GM12878 (cell line): ENCODE data around the gene OPN3. TPM values are rescaled to one million over a fixed set of nuclear protein-coding genes. Genes with fewer than 3 reads are reported as not detected.

Experiments
- ATAC-seq: fragments of 200-7000 bp; cut with Tn5 transposase; 3 replicates; pipeline ENCODE4 v1.9.1; 2020; ENCODE audit warnings: mild to moderate bottlenecking, moderate library complexity
- BruUV-seq: library from RNA; stranded (reverse); fragments of 400-500 nt; replicated peaks from 2 replicates; lab custom pipeline; 2021; lab: Mats Ljungman, UMichigan
- CTCF ChIA-PET: fragments of 300-600 bp; sonication (Branson Sonifier 250); formaldehyde crosslinking; extraction: SDS; loops from one replicate; lab custom pipeline; 2021; ENCODE audit warnings: inconsistent platforms; lab: Yijun Ruan, JAX
- POLR2A ChIA-PET: fragments of 350-600 bp; formaldehyde crosslinking; extraction: SDS; loops from one replicate; lab custom pipeline; 2021; ENCODE audit warnings: inconsistent platforms; lab: Charles Lee
- RAD21 ChIA-PET: fragments of 300-600 bp; sonication (Branson Sonifier 250); formaldehyde crosslinking; loops from one replicate; lab custom pipeline; 2023; ENCODE audit warnings: antibody characterized with exemption; ENCODE audit not compliant: unreplicated experiment; lab: Charles Lee
- SMC1A ChIA-PET: fragments of 300-600 bp; sonication (Branson Sonifier 250); formaldehyde crosslinking; loops from one replicate; lab custom pipeline; 2023; ENCODE audit not compliant: unreplicated experiment, uncharacterized antibody; lab: Charles Lee
- DNase-seq: peaks from one replicate; pipeline ENCODE4 v3.0.0-alpha.2; 2011; ENCODE audit warnings: low read depth, low spot score
- FAIRE-seq: peaks from 3 replicates; lab custom pipeline; 2011; peaks lifted over from hg19 to GRCh38; lab: Jason Lieb, UNC
- H2AFZ ChIP-seq: 2 replicates; pipeline ENCODE4 v1.6.0; 2011; ENCODE audit warnings: low read depth, low read length, control low read depth; ENCODE audit not compliant: control insufficient read depth
- H3K27ac ChIP-seq: 2 replicates; pipeline ENCODE4 v1.5.1; 2011; ENCODE audit warnings: control low read depth; ENCODE audit not compliant: control insufficient read depth, insufficient read depth
- H3K27me3 ChIP-seq, 2 experiments: replicated peaks in 1 of 2; 2 replicates each; pipeline versions ENCODE4 v1.6.0 to v1.6.1; 2011; ENCODE audit warnings: low read length in 1 of 2; ENCODE audit not compliant: control insufficient read depth in 2 of 2, insufficient read depth in 2 of 2
- H3K36me3 ChIP-seq, 2 experiments: 2 replicates each; pipeline ENCODE4 v1.5.1; 2011; ENCODE audit warnings: low read length in 1 of 2; ENCODE audit not compliant: control insufficient read depth in 2 of 2, insufficient read depth in 2 of 2
- H3K4me1 ChIP-seq: 2 replicates; pipeline ENCODE4 v1.6.1; 2011; ENCODE audit warnings: mild to moderate bottlenecking, low read length, moderate library complexity, mixed read lengths; ENCODE audit not compliant: control insufficient read depth, insufficient read depth
- H3K4me2 ChIP-seq: 2 replicates; pipeline ENCODE4 v1.6.0; 2011; ENCODE audit warnings: control low read depth; ENCODE audit not compliant: control insufficient read depth, insufficient read depth
- H3K4me3 ChIP-seq: fragments of 200-600 bp; sonication (generic); 2 replicates; pipeline ENCODE4 v1.5.1; 2016
- H3K79me2 ChIP-seq: 2 replicates; pipeline ENCODE4 v1.6.0; 2011; ENCODE audit warnings: low read length; ENCODE audit not compliant: control insufficient read depth, insufficient read depth
- H3K9ac ChIP-seq: 2 replicates; pipeline ENCODE4 v1.8.0; 2011; ENCODE audit warnings: low read length, control low read depth, mixed read lengths; ENCODE audit not compliant: control insufficient read depth, insufficient read depth
- H3K9me3 ChIP-seq: replicated peaks from 3 replicates; pipeline ENCODE4 v1.5.1; 2011; ENCODE audit warnings: mild to moderate bottlenecking, low read length; ENCODE audit not compliant: control insufficient read depth, insufficient read depth
- H4K20me1 ChIP-seq: 2 replicates; pipeline ENCODE4 v1.6.0; 2011; ENCODE audit not compliant: control insufficient read depth, insufficient read depth
- BCL3 ChIP-seq: IDR thresholded peaks from 2 replicates; pipeline ENCODE4 v1.6.1; 2011; ENCODE audit warnings: borderline replicate concordance, low read depth, mild to moderate bottlenecking, moderate library complexity, low read length; ENCODE audit not compliant: insufficient read depth, poor library complexity, severe bottlenecking
- CHD2 ChIP-seq: IDR thresholded peaks from 2 replicates; pipeline ENCODE4 v1.6.1; 2011; ENCODE audit warnings: low read depth, low read length, improper control_type of control experiment, borderline replicate concordance
- EGR1 ChIP-seq, 2 experiments: IDR thresholded peaks; 1 replicate in 1 of 2; 2 replicates in 1 of 2; pipeline ENCODE4 v1.6.1; 2011 to 2012; ENCODE audit warnings: low read depth in 2 of 2, low read length in 2 of 2, borderline replicate concordance in 1 of 2, mild to moderate bottlenecking in 1 of 2, moderate library complexity in 1 of 2
- FOXM1 ChIP-seq: IDR thresholded peaks from 2 replicates; pipeline ENCODE4 v1.6.1; 2012; ENCODE audit warnings: low read depth, mild to moderate bottlenecking, inconsistent platforms, low read length, moderate library complexity
- IRF4 ChIP-seq: IDR thresholded peaks from 2 replicates; pipeline ENCODE4 v1.6.1; 2011; ENCODE audit warnings: low read depth, low read length
- MTA2 ChIP-seq: fragments of 450-650 bp; IDR thresholded peaks from 2 replicates; pipeline ENCODE4 v1.6.1; 2016; ENCODE audit warnings: low read depth, mild to moderate bottlenecking, moderate library complexity
- NBN ChIP-seq: fragments of 450-650 bp; IDR thresholded peaks from 2 replicates; pipeline ENCODE4 v1.6.1; 2016
- PKNOX1 ChIP-seq: fragments of 450-650 bp; IDR thresholded peaks from 2 replicates; pipeline ENCODE4 v1.6.1; 2016; ENCODE audit warnings: mild to moderate bottlenecking
- RAD51 ChIP-seq: fragments of 450-650 bp; IDR thresholded peaks from 2 replicates; pipeline ENCODE4 v1.6.1; 2016; ENCODE audit warnings: moderate library complexity, mild to moderate bottlenecking, inconsistent platforms
- SMAD5 ChIP-seq: IDR thresholded peaks from 2 replicates; pipeline ENCODE4 v1.6.1; 2016; ENCODE audit warnings: antibody characterized with exemption, low read depth
- SPI1 ChIP-seq: IDR thresholded peaks from 2 replicates; pipeline ENCODE4 v1.6.1; 2011; ENCODE audit warnings: low read depth, mild to moderate bottlenecking, low read length, moderate library complexity, borderline replicate concordance; ENCODE audit not compliant: insufficient read depth
- SREBF1 ChIP-seq: IDR thresholded peaks from 2 replicates; pipeline ENCODE4 v1.6.1; 2012; ENCODE audit warnings: mild to moderate bottlenecking, low read length
- TCF12 ChIP-seq: IDR thresholded peaks from 2 replicates; pipeline ENCODE4 v1.6.1; 2011; ENCODE audit warnings: low read depth, mild to moderate bottlenecking, low read length
- ZBTB11 ChIP-seq: fragments of 450-650 bp; formaldehyde crosslinking; IDR thresholded peaks from 2 replicates; pipeline ENCODE4 v1.5.0; 2022; ENCODE audit warnings: mild to moderate bottlenecking, missing genetic modification characterization
- ZNF687 ChIP-seq: fragments of 450-650 bp; IDR thresholded peaks from 2 replicates; pipeline ENCODE4 v1.6.1; 2017; ENCODE audit warnings: mild to moderate bottlenecking, moderate library complexity
- WGBS: methylation state at CpG from one replicate; pipeline ENCODE4 v1.1.6; 2016; ENCODE audit warnings: low lambda C conversion rate; ENCODE audit not compliant: insufficient replicate concordance, insufficient coverage; ENCODE audit errors: missing lambda C conversion rate; 5-methylcytosine and 5-hydroxymethylcytosine counted together
- in situ Hi-C: fragments of 300-500 bp; cut with MboI; formaldehyde crosslinking; loops from 9 replicates; pipeline ENCODE4 v1.14.3; 2018; ENCODE audit warnings: mixed read lengths
- intact Hi-C: fragments of 100-400 bp; cut with micrococcal nuclease; formaldehyde crosslinking; loops from one replicate; pipeline ENCODE4 v1.14.2; 2022; ENCODE audit not compliant: unreplicated experiment
- polyA plus RNA-seq, 11 experiments: library from polyadenylated mRNA; depleted of rRNA in 4 of 11; unstranded in 6 of 11; stranded (reverse) in 5 of 11; fragments of >200 nt; fragmentation: Nextera tagmentation in 4 of 11; fragmentation: Illumina TruSeq in 1 of 11; extraction: Ambion mirVana in 4 of 11; extraction: Trizol in 1 of 11; gene quantifications; 1 replicate in 1 of 11; 2 replicates in 10 of 11; pipeline versions ENCODE4 v1.2.1 to v1.2.3, GENCODE V29; 2011 to 2016; ENCODE audit warnings: inconsistent platforms in 2 of 11, missing spikeins in 2 of 11, low read depth in 1 of 11
- total RNA-seq, 4 experiments: library from RNA; depleted of rRNA in 3 of 4; stranded (reverse); fragments of >200 nt in 3 of 4; fragmentation: Illumina TruSeq in 1 of 4; extraction: Trizol in 1 of 4; gene quantifications; 2 replicates each; pipeline versions ENCODE4 v1.2.1 to v1.2.3, GENCODE V29; 2013 to 2021

The OPN3 gene
- total and polyA plus RNA-seq, 10 of the 15 experiments (the other 5 are each of a cell fraction or from before 2014, with no cell fraction given): 0.26 to 12.2 (median 7.4) TPM

- Histone ChIP-seq H3K4me1 (no peaks in the 10 kb centered on the region), H4K20me1 (no peaks in the 10 kb centered on the region), H3K27ac (no peak within 1 kb of the TSS), H3K9me3 (no peaks in the 10 kb centered on the region), H3K9ac (no peak within 1 kb of the TSS), H2AFZ (no peak within 1 kb of the TSS), H3K79me2 (no peaks in the 10 kb centered on the region), H3K4me3 (no peak within 1 kb of the TSS), H3K27me3 (no peaks in the 10 kb centered on the region; a peak in 1 of 4 replicates), H3K4me2 (no peak within 1 kb of the TSS), H3K36me3 (no peaks in the 10 kb centered on the region)
- no TSS peak for BruUV-seq
- ATAC-seq: no peak
- POLR2A ChIA-PET: no interaction called here
- FAIRE-seq: no peak
- in situ Hi-C loops: no loop called here
- RAD21 ChIA-PET: no interaction called here
- SMC1A ChIA-PET: interaction anchor here (1.3 kb wide), 1 partner anchor 14 kb away, joined by 3 read pairs; no protein-coding TSS in a partner anchor
- intact Hi-C loops: no loop called here
- no peak for DNase-seq
- CTCF ChIA-PET: interaction anchor here (1.3 kb wide), 1 partner anchor 41 kb away, joined by 3 read pairs; no protein-coding TSS in a partner anchor
- 59% methylated on average over 4 of the region's 4 CpGs for WGBS
- no peak for TF ChIP-seq SPI1
- TF ChIP-seq MTA2: no peak
- TF ChIP-seq IRF4: no peak
- TF ChIP-seq RAD51: no peak
- TF ChIP-seq CHD2: no peak
- TF ChIP-seq PKNOX1: no peak
- no peak for TF ChIP-seq TCF12
- TF ChIP-seq BCL3: no peak
- TF ChIP-seq FOXM1: no peak
- no peak for TF ChIP-seq EGR1 (IDR thresholded peaks at IDR 0.05; ENCODE audit: borderline replicate concordance in 1 of 2, low read depth in 2 of 2, low read length in 2 of 2)
- TF ChIP-seq ZNF687: no peak
- no peak for TF ChIP-seq SMAD5
- TF ChIP-seq NBN: no peak
- TF ChIP-seq ZBTB11 (CRISPR knock-in tag): no peak
- TF ChIP-seq SREBF1: no peak
Observed at GRCh38 chr1:241652012-241652411, 11.8 kb upstream of the OPN3 start, which contains the start of gene WDR64. WDR64 (plus strand) TSS chr1:241652281; CDS start chr1:241652485, 204 bp downstream.
